OCI-LY1 (cell line): ENCODE results near the gene SLC6A15.

Source experiments
- H2AFZ ChIP-seq: fragments of 200-600 bp; sonication (generic), shearing (Covaris generic); 2 replicates; pipeline ENCODE4 v1.6.0; 2014; ENCODE audit warnings: antibody characterized with exemption, mild to moderate bottlenecking, low read length
- H3F3A ChIP-seq: fragments of 200-600 bp; sonication (generic), shearing (Covaris generic); 2 replicates; pipeline ENCODE4 v1.6.0; 2014; ENCODE audit warnings: mild to moderate bottlenecking, antibody characterized with exemption, low read length, moderate library complexity; ENCODE audit not compliant: insufficient read depth
- H3K27ac ChIP-seq: fragments of 200-600 bp; sonication (generic); 2 replicates; pipeline ENCODE4 v1.5.1; 2014; ENCODE audit warnings: low read length, mixed run types, mild to moderate bottlenecking, low read depth; ENCODE audit not compliant: poor library complexity, severe bottlenecking
- H3K27me3 ChIP-seq: fragments of 200-600 bp; sonication (generic); 2 replicates; pipeline ENCODE4 v1.6.0; 2014; ENCODE audit warnings: antibody characterized with exemption, mild to moderate bottlenecking, low read length, moderate library complexity; ENCODE audit not compliant: insufficient read depth
- H3K36me3 ChIP-seq: fragments of 200-600 bp; sonication (generic); 2 replicates; pipeline ENCODE4 v1.6.1; 2014; ENCODE audit warnings: mild to moderate bottlenecking, antibody characterized with exemption, low read length, moderate library complexity, mixed read lengths; ENCODE audit not compliant: insufficient read depth
- H3K4me1 ChIP-seq: fragments of 200-600 bp; sonication (generic); 2 replicates; pipeline ENCODE4 v1.5.1; 2014; ENCODE audit warnings: mild to moderate bottlenecking, low read length, moderate library complexity; ENCODE audit not compliant: insufficient read depth, severe bottlenecking
- H3K4me2 ChIP-seq: fragments of 200-600 bp; sonication (generic), shearing (Covaris generic); 2 replicates; pipeline ENCODE4 v1.6.1; 2014; ENCODE audit warnings: low read length
- H3K4me3 ChIP-seq: fragments of 200-600 bp; sonication (generic); 2 replicates; pipeline ENCODE4 v1.5.1; 2014; ENCODE audit warnings: low read length, low read depth, mild to moderate bottlenecking, mixed read lengths; ENCODE audit not compliant: poor library complexity, severe bottlenecking
- H3K79me2 ChIP-seq: fragments of 200-600 bp; shearing (Covaris generic); 2 replicates; pipeline ENCODE4 v1.6.1; 2016; ENCODE audit warnings: mixed run types, low read length, mixed read lengths; ENCODE audit not compliant: insufficient read depth
- H3K9ac ChIP-seq: fragments of 200-600 bp; sonication (generic), shearing (Covaris generic); 2 replicates; pipeline ENCODE4 v1.6.1; 2014; ENCODE audit warnings: mild to moderate bottlenecking, low read length, mixed read lengths
- H3K9me2 ChIP-seq: fragments of 200-600 bp; sonication (generic), shearing (Covaris generic); 2 replicates; pipeline ENCODE4 v1.6.1; 2014; ENCODE audit warnings: low read depth, mild to moderate bottlenecking, low read length, mixed read lengths
- H3K9me3 ChIP-seq: fragments of 200-600 bp; shearing (Covaris generic); 2 replicates; pipeline ENCODE4 v1.6.1; 2014; ENCODE audit warnings: low read length, mixed read lengths
- H4K20me1 ChIP-seq: fragments of 200-600 bp; sonication (generic), shearing (Covaris generic); 2 replicates; pipeline ENCODE4 v1.6.0; 2016; ENCODE audit warnings: mild to moderate bottlenecking, low read length; ENCODE audit not compliant: insufficient read depth
- EZH2 ChIP-seq: fragments of 200-600 bp; sonication (generic), shearing (Covaris generic); IDR thresholded peaks from 2 replicates; pipeline ENCODE4 v1.8.0; 2017; ENCODE audit warnings: borderline replicate concordance, mixed run types, mild to moderate bottlenecking, antibody characterized with exemption, low read length, moderate library complexity, mixed read lengths
- TF ChIP-seq, protein P1 (sequence below): fragments of 200-600 bp; sonication (generic), shearing (Covaris generic); IDR thresholded peaks from 2 replicates; pipeline ENCODE4 v1.5.1; 2017; ENCODE audit warnings: mild to moderate bottlenecking, antibody characterized with exemption, low read length, moderate library complexity, mixed read lengths

Gene SLC6A15

DNA sequence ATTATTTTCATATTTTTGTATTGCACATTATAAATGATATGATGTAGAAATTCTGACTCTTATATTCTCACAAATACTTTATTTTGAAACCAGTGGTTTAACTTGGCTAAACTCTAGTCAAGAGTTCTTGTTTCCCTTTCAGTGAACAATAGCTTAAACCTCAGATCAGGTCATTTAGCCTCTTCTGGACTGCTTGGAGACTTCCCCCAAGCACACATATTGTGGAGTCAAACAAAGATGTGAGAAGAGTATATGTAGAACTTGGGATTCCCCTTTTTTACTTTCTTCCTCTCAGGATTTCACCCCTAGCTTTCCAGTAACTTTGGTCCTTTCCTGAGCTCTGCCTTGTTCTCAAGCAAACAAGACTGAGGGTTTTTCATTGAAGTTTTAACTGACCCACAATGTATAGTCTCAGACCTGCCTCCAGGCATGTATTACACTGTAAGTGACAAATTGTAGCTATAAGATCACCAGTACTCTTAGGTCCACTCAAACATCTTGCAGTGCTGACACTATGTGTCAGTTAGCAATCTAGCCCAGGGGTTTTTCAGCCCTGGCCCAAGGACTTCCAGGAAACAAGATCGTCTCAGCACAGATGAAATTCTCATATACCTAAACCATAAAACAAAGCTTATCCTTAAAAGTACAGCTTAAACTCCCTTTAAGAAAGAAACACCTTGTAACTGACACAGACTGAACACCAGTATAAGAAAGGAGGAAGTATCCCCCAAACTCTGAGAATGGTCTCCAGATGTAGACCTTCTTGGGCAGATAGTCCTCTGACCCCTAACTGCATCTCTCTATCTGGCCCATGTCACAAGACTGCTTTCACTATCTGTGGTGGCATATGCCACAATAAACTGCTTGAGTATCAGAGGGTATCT is 98.6 kb downstream of the SLC6A15 start:
- no peaks in the 10 kb centered on the region for H4K20me1 ChIP-seq
- H3K4me2 ChIP-seq, result no peak overlapping the region
- no peaks in the 10 kb centered on the region for H3K79me2 ChIP-seq
- H3K27me3 ChIP-seq, result no peaks in the 10 kb centered on the region
- TF ChIP-seq, protein P1, sequence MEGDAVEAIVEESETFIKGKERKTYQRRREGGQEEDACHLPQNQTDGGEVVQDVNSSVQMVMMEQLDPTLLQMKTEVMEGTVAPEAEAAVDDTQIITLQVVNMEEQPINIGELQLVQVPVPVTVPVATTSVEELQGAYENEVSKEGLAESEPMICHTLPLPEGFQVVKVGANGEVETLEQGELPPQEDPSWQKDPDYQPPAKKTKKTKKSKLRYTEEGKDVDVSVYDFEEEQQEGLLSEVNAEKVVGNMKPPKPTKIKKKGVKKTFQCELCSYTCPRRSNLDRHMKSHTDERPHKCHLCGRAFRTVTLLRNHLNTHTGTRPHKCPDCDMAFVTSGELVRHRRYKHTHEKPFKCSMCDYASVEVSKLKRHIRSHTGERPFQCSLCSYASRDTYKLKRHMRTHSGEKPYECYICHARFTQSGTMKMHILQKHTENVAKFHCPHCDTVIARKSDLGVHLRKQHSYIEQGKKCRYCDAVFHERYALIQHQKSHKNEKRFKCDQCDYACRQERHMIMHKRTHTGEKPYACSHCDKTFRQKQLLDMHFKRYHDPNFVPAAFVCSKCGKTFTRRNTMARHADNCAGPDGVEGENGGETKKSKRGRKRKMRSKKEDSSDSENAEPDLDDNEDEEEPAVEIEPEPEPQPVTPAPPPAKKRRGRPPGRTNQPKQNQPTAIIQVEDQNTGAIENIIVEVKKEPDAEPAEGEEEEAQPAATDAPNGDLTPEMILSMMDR, result no peak
- no peak for TF ChIP-seq EZH2
- no peak overlapping the region for H3K4me3 ChIP-seq
- H3F3A ChIP-seq, result no peaks in the 10 kb centered on the region
- H2AFZ ChIP-seq, result no peak overlapping the region
- no peak overlapping the region for H3K9ac ChIP-seq
- no peaks in the 10 kb centered on the region for H3K36me3 ChIP-seq
- no peaks in the 10 kb centered on the region for H3K9me2 ChIP-seq
- H3K9me3 ChIP-seq, result no peaks in the 10 kb centered on the region
- H3K4me1 ChIP-seq, result no peaks in the 10 kb centered on the region
- no peak overlapping the region for H3K27ac ChIP-seq

DNA sequence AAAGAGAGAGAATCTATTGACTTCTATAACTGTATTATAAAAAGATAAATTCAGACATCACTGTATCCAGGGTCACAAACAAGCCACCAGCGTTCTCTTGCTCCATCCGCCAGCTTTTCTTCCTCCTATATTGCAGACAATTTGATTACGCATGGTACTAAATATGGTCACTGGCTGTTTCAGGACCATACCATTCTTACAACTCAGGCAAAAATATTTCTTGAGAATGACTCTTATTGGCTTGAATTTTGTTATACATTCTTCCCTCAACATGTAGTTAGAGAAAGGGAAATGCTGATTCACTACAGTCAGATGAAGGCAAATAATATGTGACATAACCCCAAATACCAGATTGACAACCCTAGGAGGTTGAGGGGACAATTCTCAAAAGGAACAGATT is 101.3 kb downstream of the SLC6A15 start:
- Histone ChIP-seq H3K4me3 (no peak overlapping the region), H3K79me2 (no peaks in the 10 kb centered on the region), H3K36me3 (no peaks in the 10 kb centered on the region), H4K20me1 (no peaks in the 10 kb centered on the region), H3K9me2 (no peaks in the 10 kb centered on the region), H3K27ac (no peak overlapping the region), H3K4me2 (no peak overlapping the region), H3K4me1 (no peaks in the 10 kb centered on the region), H3K9ac (no peak overlapping the region), H2AFZ (no peak overlapping the region), H3K9me3 (no peaks in the 10 kb centered on the region), H3K27me3 (no peaks in the 10 kb centered on the region), H3F3A (no peaks in the 10 kb centered on the region)
- TF ChIP-seq, protein P1, result no peak
- TF ChIP-seq EZH2, result no peak

DNA sequence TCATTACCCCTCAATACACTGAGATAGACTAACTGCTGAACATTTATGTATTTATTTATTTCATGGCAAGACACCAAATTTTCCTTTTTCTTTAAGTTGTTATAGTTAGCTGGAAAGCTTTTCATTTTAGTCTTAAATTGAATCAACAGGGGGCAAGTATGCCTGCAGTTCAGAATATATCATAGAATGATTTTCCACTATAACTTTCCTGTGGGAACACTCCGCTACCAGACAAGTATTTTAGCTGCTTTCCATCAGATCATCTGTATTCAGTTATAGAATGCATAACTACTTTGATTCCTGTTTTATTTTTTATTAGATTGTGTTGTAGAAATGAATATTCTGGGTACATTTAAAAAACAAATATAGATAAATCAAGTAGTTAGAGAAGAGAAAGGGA is 102.0 kb downstream of the SLC6A15 start:
- Histone ChIP-seq H3F3A (no peaks in the 10 kb centered on the region), H4K20me1 (no peaks in the 10 kb centered on the region), H3K9me2 (no peaks in the 10 kb centered on the region), H3K9ac (no peak overlapping the region), H3K27ac (no peak overlapping the region), H2AFZ (no peak overlapping the region), H3K79me2 (no peaks in the 10 kb centered on the region), H3K4me3 (no peak overlapping the region), H3K4me2 (no peak overlapping the region), H3K36me3 (no peaks in the 10 kb centered on the region), H3K4me1 (no peaks in the 10 kb centered on the region), H3K27me3 (no peaks in the 10 kb centered on the region), H3K9me3 (no peaks in the 10 kb centered on the region)
- TF ChIP-seq, protein P1, result no peak
- no peak for TF ChIP-seq EZH2
